HCT116 (cell line): ENCODE measurements around the gene OPN1SW. TPM values are rescaled to one million over a fixed set of nuclear protein-coding genes. Genes with fewer than 3 reads are reported as not detected.

Experiments used
- ATAC-seq: fragments of 200-7000 bp; cut with Tn5 transposase; 2 replicates; pipeline ENCODE4 v1.9.1; 2020; ENCODE audit warnings: mild to moderate bottlenecking, moderate library complexity
- BruUV-seq: library from RNA; stranded (reverse); fragments of 400-500 nt; replicated peaks from 2 replicates; lab custom pipeline; 2021; lab: Mats Ljungman, UMichigan
- CTCF ChIA-PET: fragments of 300-600 bp; sonication (Branson Sonifier 250); formaldehyde crosslinking; loops from one replicate; lab custom pipeline; 2021; ENCODE audit warnings: antibody characterized with exemption; lab: Charles Lee
- POLR2A ChIA-PET: fragments of 300-600, 350-600 bp; sonication (Branson Sonifier 250); formaldehyde crosslinking; loops from one replicate; lab custom pipeline; 2021; ENCODE audit warnings: antibody characterized with exemption; lab: Charles Lee
- RAD21 ChIA-PET, 2 experiments: fragments of 300-600 bp; sonication (Branson Sonifier 250); formaldehyde crosslinking; loops; one replicate each; lab custom pipeline; 2023; ENCODE audit warnings: low total read pairs in 2 of 2; ENCODE audit not compliant: uncharacterized antibody in 2 of 2, unreplicated experiment in 2 of 2, low non-redundant PET in 1 of 2; lab: Charles Lee
- DNase-seq: peaks from one replicate; pipeline ENCODE4 v3.0.0-alpha.2; 2010; ENCODE audit warnings: low read depth, low spot score
- H2AFZ ChIP-seq: fragments of 200-600 bp; shearing (Covaris generic), sonication (generic); 2 replicates; pipeline ENCODE4 v1.6.1; 2017; ENCODE audit warnings: low read depth, mixed run types, mixed read lengths, antibody characterized with exemption, low read length; ENCODE audit not compliant: poor library complexity, severe bottlenecking
- H3K27ac ChIP-seq: 2 replicates; pipeline ENCODE4 v1.5.1; 2012; ENCODE audit warnings: low read depth, low read length
- H3K27me3 ChIP-seq: fragments of 200-600 bp; sonication (generic); 2 replicates; pipeline ENCODE4 v1.6.1; 2016; ENCODE audit warnings: mixed run types, low read length, mixed read lengths; ENCODE audit not compliant: insufficient read depth
- H3K36me3 ChIP-seq, 2 experiments: fragments of 200-500 bp in 1 of 2; fragments of 200-600 bp in 1 of 2; sonication (Bioruptor generic) in 1 of 2; sonication (generic) in 1 of 2; 2 replicates each; pipeline versions ENCODE4 v1.5.1 to v1.6.1; 2014 to 2016; ENCODE audit warnings: low read length in 2 of 2, inconsistent platforms in 1 of 2, mixed read lengths in 1 of 2, mixed run types in 1 of 2; ENCODE audit not compliant: insufficient read depth in 2 of 2, control insufficient read depth in 1 of 2
- H3K4me1 ChIP-seq, 2 experiments: fragments of 200-600 bp in 1 of 2; sonication (generic) in 1 of 2; 2 replicates each; pipeline versions ENCODE4 v1.5.1 to v1.6.1; 2012 to 2017; ENCODE audit warnings: low read length in 2 of 2, inconsistent platforms in 1 of 2, mild to moderate bottlenecking in 1 of 2, mixed read lengths in 1 of 2, mixed run types in 1 of 2, moderate library complexity in 1 of 2; ENCODE audit not compliant: insufficient read depth in 2 of 2, control insufficient read depth in 1 of 2
- H3K4me2 ChIP-seq: fragments of 200-600 bp; sonication (generic); 2 replicates; pipeline ENCODE4 v1.6.1; 2017; ENCODE audit warnings: mixed run types, low read length, mixed read lengths
- H3K4me3 ChIP-seq, 2 experiments: fragments of 200-600 bp in 1 of 2; sonication (generic) in 1 of 2; replicated peaks in 1 of 2; 2 replicates each; pipeline ENCODE4 v1.5.1; 2011 to 2016; ENCODE audit warnings: low read length in 2 of 2, control low read depth in 1 of 2, low read depth in 1 of 2, mild to moderate bottlenecking in 1 of 2, mixed read lengths in 1 of 2, mixed run types in 1 of 2
- H3K79me2 ChIP-seq: fragments of 200-600 bp; sonication (generic); 2 replicates; pipeline ENCODE4 v1.6.1; 2017; ENCODE audit warnings: mild to moderate bottlenecking, mixed run types, low read length, moderate library complexity, mixed read lengths; ENCODE audit not compliant: insufficient read depth
- H3K9ac ChIP-seq: fragments of 200-600 bp; sonication (generic); 2 replicates; pipeline ENCODE4 v1.6.1; 2016; ENCODE audit warnings: low read length, mixed read lengths
- H3K9me2 ChIP-seq: fragments of 200-600 bp; sonication (generic), shearing (Covaris generic); 2 replicates; pipeline ENCODE4 v1.6.1; 2017; ENCODE audit warnings: mixed run types, mild to moderate bottlenecking, moderate library complexity; ENCODE audit not compliant: insufficient read depth
- H3K9me3 ChIP-seq, 2 experiments: fragments of 200-500 bp in 1 of 2; fragments of 200-600 bp in 1 of 2; sonication (Bioruptor generic) in 1 of 2; sonication (generic) in 1 of 2; 2 replicates each; pipeline ENCODE4 v1.6.1; 2014 to 2017; ENCODE audit warnings: low read length in 2 of 2, mixed read lengths in 2 of 2, inconsistent platforms in 1 of 2, low read depth in 1 of 2, mild to moderate bottlenecking in 1 of 2, mixed run types in 1 of 2, moderate library complexity in 1 of 2; ENCODE audit not compliant: control insufficient read depth in 1 of 2, insufficient read depth in 1 of 2
- H4K20me1 ChIP-seq: fragments of 200-600 bp; sonication (generic), shearing (Covaris generic); 2 replicates; pipeline ENCODE4 v1.6.1; 2017; ENCODE audit warnings: mixed run types, mild to moderate bottlenecking, moderate library complexity; ENCODE audit not compliant: insufficient read depth
- CBX3 ChIP-seq: IDR thresholded peaks from 2 replicates; pipeline ENCODE4 v1.6.1; 2012; ENCODE audit warnings: low read depth
- EGR1 ChIP-seq: IDR thresholded peaks from 2 replicates; pipeline ENCODE4 v1.6.1; 2012; ENCODE audit warnings: low read depth
- ELF1 ChIP-seq: IDR thresholded peaks from 2 replicates; pipeline ENCODE4 v1.6.1; 2012; ENCODE audit warnings: low read depth, borderline replicate concordance
- EZH2phosphoT487 ChIP-seq: fragments of 200-600 bp; IDR thresholded peaks from 2 replicates; pipeline ENCODE4 v1.6.1; 2018; ENCODE audit warnings: antibody characterized with exemption, borderline replicate concordance
- FOSL1 ChIP-seq: IDR thresholded peaks from 2 replicates; pipeline ENCODE4 v1.6.1; 2012; ENCODE audit warnings: low read depth
- MAX ChIP-seq: IDR thresholded peaks from 2 replicates; pipeline ENCODE4 v1.6.1; 2012
- POLR2AphosphoS5 ChIP-seq: IDR thresholded peaks from 2 replicates; pipeline ENCODE4 v1.6.1; 2011; ENCODE audit warnings: mild to moderate bottlenecking, low read depth, low read length, moderate library complexity
- REST ChIP-seq: IDR thresholded peaks from 2 replicates; pipeline ENCODE4 v1.6.1; 2012; ENCODE audit warnings: low read depth
- SRF ChIP-seq: IDR thresholded peaks from 2 replicates; pipeline ENCODE4 v1.6.1; 2012; ENCODE audit warnings: low read depth
- TCF7L2 ChIP-seq: IDR thresholded peaks from 2 replicates; pipeline ENCODE4 v1.7.0; 2011; ENCODE audit warnings: borderline replicate concordance, inconsistent platforms; ENCODE audit not compliant: insufficient read depth, insufficient read length; ENCODE audit errors: extremely low read depth
- YY1 ChIP-seq: IDR thresholded peaks from 2 replicates; pipeline ENCODE4 v1.6.1; 2011; ENCODE audit warnings: low read length, low read depth, moderate library complexity, mild to moderate bottlenecking; ENCODE audit not compliant: insufficient replicate concordance; ENCODE audit errors: extremely low read depth
- intact Hi-C: fragments of 100-400 bp; cut with micrococcal nuclease; formaldehyde crosslinking; loops from 2 replicates; pipeline ENCODE4 v1.10.0; 2022
- total RNA-seq: library from RNA; stranded (reverse); gene quantifications from one replicate; pipeline ENCODE4 v1.2.1, GENCODE V29; 2021; ENCODE audit not compliant: unreplicated experiment
- TF ChIP-seq, protein P1 (sequence below), 3 experiments: fragments of 200-600 bp in 1 of 3; sonication (generic) in 1 of 3; IDR thresholded peaks in 2 of 3; conservative IDR thresholded peaks in 1 of 3; 2 replicates each; pipeline ENCODE4 v1.5.1; 2012 to 2017; ENCODE audit warnings: low read depth in 2 of 3, low read length in 2 of 3, antibody characterized with exemption in 1 of 3, borderline replicate concordance in 1 of 3, control low read depth in 1 of 3, mild to moderate bottlenecking in 1 of 3, mixed read lengths in 1 of 3, mixed run types in 1 of 3, moderate library complexity in 1 of 3; ENCODE audit not compliant: insufficient read depth in 1 of 3

Gene OPN1SW
- total RNA-seq, 1 experiment from 2014 or later = not detected

DNA sequence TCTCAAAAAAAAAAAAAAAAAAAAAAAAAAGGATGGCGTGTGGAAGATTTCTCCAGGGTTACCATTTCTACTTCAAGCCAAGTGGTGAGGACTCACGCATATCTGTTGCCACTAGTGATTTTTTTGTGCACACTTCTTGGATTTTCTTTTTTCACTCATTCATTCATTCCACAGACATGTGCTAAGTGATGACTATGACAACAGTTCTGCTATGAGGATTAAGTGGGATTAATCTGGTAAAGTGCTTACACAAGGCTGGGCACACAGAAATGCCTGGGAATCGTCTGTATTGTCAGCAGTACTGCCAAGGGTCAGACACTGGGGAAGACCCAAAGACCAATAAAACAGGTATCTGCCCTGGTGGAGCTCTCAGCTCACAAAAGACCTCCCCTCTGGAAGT lies 6.3 kb upstream of the OPN1SW start (continued):
- TF ChIP-seq EZH2phosphoT487 = no peak

DNA sequence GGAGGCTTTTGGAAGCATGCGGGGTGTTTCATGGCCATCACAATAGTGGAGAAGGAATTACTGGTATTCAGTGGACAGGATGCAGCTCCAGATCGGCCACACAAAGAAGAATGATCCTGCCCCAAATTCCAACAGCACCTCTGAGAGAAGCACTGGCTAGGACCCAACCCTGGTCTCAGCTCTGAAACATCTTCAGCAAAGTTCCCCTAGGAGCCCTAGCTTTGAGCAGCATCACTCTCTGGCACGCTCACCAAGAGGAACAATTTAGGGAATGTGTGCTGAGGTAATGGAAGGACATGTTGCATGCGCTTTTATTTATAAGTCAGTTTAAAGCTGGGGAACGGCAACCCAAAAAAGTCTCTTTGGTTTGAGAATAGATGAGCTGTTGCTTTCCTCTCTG lies 5.5 kb upstream of the OPN1SW start:
- intact Hi-C loops = no loop called here
- Histone ChIP-seq H3K4me2 (no peak overlapping the region), H3K27ac (no peak overlapping the region), H3K9me2 (no peaks in the 10 kb centered on the region), H3K4me3 (no peak overlapping the region), H3K79me2 (no peaks in the 10 kb centered on the region), H3K36me3 (no peaks in the 10 kb centered on the region), H3K4me1 (no peaks in the 10 kb centered on the region), H3K27me3 (no peaks in the 10 kb centered on the region), H2AFZ (no peak overlapping the region), H3K9me3 (no peaks in the 10 kb centered on the region), H4K20me1 (no peaks in the 10 kb centered on the region), H3K9ac (no peak overlapping the region)
- BruUV-seq = no TSS peak
- POLR2A ChIA-PET = no interaction called here
- no peak for TF ChIP-seq REST
- no peak for TF ChIP-seq YY1
- RAD21 ChIA-PET = no interaction called here
- ATAC-seq = no peak
- no peak for DNase-seq
- CTCF ChIA-PET = no interaction called here

- ATAC-seq = no peak
- H3K27ac ChIP-seq = no peak overlapping the region
- TF ChIP-seq EGR1 = no peak
- no peak for TF ChIP-seq CBX3
- no peak for TF ChIP-seq ELF1
- no peak for TF ChIP-seq FOSL1
- no peak for TF ChIP-seq MAX
- TF ChIP-seq SRF = no peak
- TF ChIP-seq POLR2AphosphoS5 = no peak
- TF ChIP-seq, protein P1, sequence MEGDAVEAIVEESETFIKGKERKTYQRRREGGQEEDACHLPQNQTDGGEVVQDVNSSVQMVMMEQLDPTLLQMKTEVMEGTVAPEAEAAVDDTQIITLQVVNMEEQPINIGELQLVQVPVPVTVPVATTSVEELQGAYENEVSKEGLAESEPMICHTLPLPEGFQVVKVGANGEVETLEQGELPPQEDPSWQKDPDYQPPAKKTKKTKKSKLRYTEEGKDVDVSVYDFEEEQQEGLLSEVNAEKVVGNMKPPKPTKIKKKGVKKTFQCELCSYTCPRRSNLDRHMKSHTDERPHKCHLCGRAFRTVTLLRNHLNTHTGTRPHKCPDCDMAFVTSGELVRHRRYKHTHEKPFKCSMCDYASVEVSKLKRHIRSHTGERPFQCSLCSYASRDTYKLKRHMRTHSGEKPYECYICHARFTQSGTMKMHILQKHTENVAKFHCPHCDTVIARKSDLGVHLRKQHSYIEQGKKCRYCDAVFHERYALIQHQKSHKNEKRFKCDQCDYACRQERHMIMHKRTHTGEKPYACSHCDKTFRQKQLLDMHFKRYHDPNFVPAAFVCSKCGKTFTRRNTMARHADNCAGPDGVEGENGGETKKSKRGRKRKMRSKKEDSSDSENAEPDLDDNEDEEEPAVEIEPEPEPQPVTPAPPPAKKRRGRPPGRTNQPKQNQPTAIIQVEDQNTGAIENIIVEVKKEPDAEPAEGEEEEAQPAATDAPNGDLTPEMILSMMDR (IDR thresholded peaks at IDR 0.05 in 2 of 3, conservative IDR thresholded peaks at IDR 0.05 in 1 of 3; ENCODE audit: borderline replicate concordance in 1 of 3, insufficient read depth in 1 of 3, low read depth in 2 of 3, low read length in 2 of 3) = no peak
- TF ChIP-seq TCF7L2 = no peak
- TF ChIP-seq, all 23 proteins: peak for 0
- no peak overlapping the region for H3K4me3 ChIP-seq
- no peaks in the 10 kb centered on the region for H3K79me2 ChIP-seq
- no peaks in the 10 kb centered on the region for H3K36me3 ChIP-seq
- no peak overlapping the region for H2AFZ ChIP-seq
- CTCF ChIA-PET = no interaction called here
- RAD21 ChIA-PET = no interaction called here
- no peak overlapping the region for H3K9ac ChIP-seq
- H3K27me3 ChIP-seq = no peaks in the 10 kb centered on the region
- intact Hi-C loops = no loop called here
- H3K4me1 ChIP-seq = no peaks in the 10 kb centered on the region
- H3K4me2 ChIP-seq = no peak overlapping the region
- H3K9me2 ChIP-seq = no peaks in the 10 kb centered on the region
- POLR2A ChIA-PET = no interaction called here
- no peaks in the 10 kb centered on the region for H4K20me1 ChIP-seq
- DNase-seq = no peak
- no peaks in the 10 kb centered on the region for H3K9me3 ChIP-seq
- no TSS peak for BruUV-seq
Measured at GRCh38 chr7:128778946-128779345, 3.4 kb upstream of the OPN1SW start.
